ENCODE measurements around the gene OR6B1.

The OR6B1 gene

DNA sequence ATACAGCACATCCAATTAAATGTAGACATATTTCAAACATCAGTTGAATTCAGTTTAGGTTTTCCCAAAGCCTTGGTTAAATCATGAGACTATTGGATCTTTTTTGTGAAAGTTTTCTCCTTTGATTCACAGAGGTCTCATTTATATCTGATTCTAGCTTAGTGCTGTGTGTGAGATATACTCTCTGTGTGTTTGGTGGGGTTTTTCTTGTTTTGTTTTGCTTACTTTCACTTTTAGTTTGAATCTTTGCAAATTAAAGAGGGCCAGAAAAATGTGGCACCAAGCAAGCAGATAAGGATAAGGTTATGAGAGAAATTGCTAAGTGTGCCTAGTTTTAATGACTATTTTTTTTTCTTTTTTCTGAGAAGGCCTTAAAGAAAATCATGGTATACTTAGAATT lies 12.6 kb upstream of the OR6B1 start:
- Histone ChIP-seq H3K27me3 (ENCODE audit: control insufficient read depth, low read length) (no peaks in the 10 kb centered on the region), H3K4me3 (ENCODE audit: low read length) (no peak overlapping the region), H3K79me2 (ENCODE audit: control insufficient read depth, low read length) (no peaks in the 10 kb centered on the region), H3K27ac (ENCODE audit: low read depth, low read length) (no peak overlapping the region), H4K20me1 (ENCODE audit: control insufficient read depth, insufficient read depth, low read depth, low read length) (no peaks in the 10 kb centered on the region), H3K36me3 (ENCODE audit: control insufficient read depth, low read length) (no peaks in the 10 kb centered on the region), H3F3A (ENCODE audit: control insufficient read depth, insufficient read depth) (no peaks in the 10 kb centered on the region), H3K4me2 (ENCODE audit: low read length) (no peak overlapping the region), H3K4me1 (ENCODE audit: control insufficient read depth, low read length) (no peaks in the 10 kb centered on the region), H3K9me3 (ENCODE audit: control insufficient read depth, insufficient read depth, low read length) (no peaks in the 10 kb centered on the region), H3K9me2 (replicated peaks; ENCODE audit: control insufficient read depth, low read length) (no peaks in the 10 kb centered on the region)
- TF ChIP-seq EZH2phosphoT487 (IDR thresholded peaks at IDR 0.05; ENCODE audit: borderline replicate concordance, low read length), result no peak
- TF ChIP-seq, protein P1, sequence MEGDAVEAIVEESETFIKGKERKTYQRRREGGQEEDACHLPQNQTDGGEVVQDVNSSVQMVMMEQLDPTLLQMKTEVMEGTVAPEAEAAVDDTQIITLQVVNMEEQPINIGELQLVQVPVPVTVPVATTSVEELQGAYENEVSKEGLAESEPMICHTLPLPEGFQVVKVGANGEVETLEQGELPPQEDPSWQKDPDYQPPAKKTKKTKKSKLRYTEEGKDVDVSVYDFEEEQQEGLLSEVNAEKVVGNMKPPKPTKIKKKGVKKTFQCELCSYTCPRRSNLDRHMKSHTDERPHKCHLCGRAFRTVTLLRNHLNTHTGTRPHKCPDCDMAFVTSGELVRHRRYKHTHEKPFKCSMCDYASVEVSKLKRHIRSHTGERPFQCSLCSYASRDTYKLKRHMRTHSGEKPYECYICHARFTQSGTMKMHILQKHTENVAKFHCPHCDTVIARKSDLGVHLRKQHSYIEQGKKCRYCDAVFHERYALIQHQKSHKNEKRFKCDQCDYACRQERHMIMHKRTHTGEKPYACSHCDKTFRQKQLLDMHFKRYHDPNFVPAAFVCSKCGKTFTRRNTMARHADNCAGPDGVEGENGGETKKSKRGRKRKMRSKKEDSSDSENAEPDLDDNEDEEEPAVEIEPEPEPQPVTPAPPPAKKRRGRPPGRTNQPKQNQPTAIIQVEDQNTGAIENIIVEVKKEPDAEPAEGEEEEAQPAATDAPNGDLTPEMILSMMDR (IDR thresholded peaks at IDR 0.05; ENCODE audit: low read depth, low read length, poor library complexity, severe bottlenecking), result no peak

DNA sequence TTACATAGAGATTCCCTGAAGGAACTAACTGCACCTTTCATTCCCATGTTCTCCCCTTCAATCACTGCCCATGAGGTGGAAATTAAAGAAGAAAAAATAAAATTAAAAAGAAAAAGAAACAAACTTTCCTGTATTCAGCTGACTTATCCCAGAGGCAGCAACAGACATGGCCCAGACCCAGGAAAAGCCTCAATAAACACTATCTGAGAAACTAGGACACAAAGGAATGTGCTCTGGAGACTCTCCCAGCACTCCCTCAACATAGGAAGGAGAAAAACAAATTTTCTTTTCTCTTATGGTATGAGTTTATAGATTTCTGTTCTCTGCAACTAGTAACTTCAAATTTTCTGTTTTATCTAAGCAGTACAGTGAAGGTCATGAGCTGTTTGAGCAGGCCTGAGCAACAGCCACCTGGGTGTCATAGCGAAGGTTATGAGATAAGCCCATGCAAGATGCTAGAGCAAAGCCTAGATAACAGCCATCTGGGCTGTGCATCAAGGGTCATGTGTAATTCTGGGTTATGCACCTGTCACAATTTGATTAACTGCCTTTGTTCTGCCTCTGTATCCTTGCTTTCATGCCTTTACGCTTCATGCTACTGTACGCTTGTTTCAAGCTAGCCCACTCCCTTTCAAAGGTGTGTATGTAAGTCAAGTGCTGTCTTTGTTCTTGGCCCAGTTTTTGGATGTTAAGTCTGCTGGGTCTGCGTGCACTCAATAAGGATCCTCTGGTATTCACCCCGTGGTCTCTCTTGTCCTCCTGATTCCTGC lies 11.0 kb upstream of the OR6B1 start:
- Histone ChIP-seq H4K20me1 (ENCODE audit: control insufficient read depth, insufficient read depth, low read depth, low read length) (no peaks in the 10 kb centered on the region), H3K4me2 (ENCODE audit: low read length) (no peak overlapping the region), H3K27ac (ENCODE audit: low read depth, low read length) (no peak overlapping the region), H3K9me3 (ENCODE audit: control insufficient read depth, insufficient read depth, low read length) (no peaks in the 10 kb centered on the region), H3K4me1 (ENCODE audit: control insufficient read depth, low read length) (no peaks in the 10 kb centered on the region), H3K4me3 (ENCODE audit: low read length) (no peak overlapping the region), H3F3A (ENCODE audit: control insufficient read depth, insufficient read depth) (no peaks in the 10 kb centered on the region), H3K9me2 (replicated peaks; ENCODE audit: control insufficient read depth, low read length) (no peaks in the 10 kb centered on the region), H3K36me3 (ENCODE audit: control insufficient read depth, low read length) (no peaks in the 10 kb centered on the region), H3K79me2 (ENCODE audit: control insufficient read depth, low read length) (no peaks in the 10 kb centered on the region), H3K27me3 (ENCODE audit: control insufficient read depth, low read length) (no peaks in the 10 kb centered on the region)
- TF ChIP-seq, protein P1 (IDR thresholded peaks at IDR 0.05; ENCODE audit: low read depth, low read length, poor library complexity, severe bottlenecking), result no peak
- TF ChIP-seq EZH2phosphoT487 (IDR thresholded peaks at IDR 0.05; ENCODE audit: borderline replicate concordance, low read length), result no peak

DNA sequence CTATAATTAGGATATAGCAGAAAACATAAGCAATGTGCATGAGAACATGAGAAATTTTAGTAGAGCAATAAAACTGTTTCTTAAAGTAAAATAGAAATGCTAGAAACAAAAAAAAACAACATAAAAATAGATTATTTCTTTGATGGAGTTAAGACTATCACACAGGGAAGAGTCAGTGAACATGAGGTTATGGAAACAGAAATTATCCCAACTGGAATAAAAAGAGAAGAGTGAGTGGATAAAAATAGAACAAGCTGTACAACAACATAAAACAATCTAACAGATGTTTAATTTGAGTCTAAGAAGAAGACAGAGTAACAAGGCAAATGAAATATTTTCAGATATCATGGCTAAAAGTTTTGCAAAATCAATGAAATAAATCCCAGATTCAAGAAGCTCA lies 7.5 kb upstream of the OR6B1 start:
- H3K27me3 ChIP-seq (ENCODE audit: control insufficient read depth, low read length), result no peaks in the 10 kb centered on the region
- no peak overlapping the region for H3K27ac ChIP-seq (ENCODE audit: low read depth, low read length)
- H3K4me3 ChIP-seq (ENCODE audit: low read length), result no peak overlapping the region
- H4K20me1 ChIP-seq (ENCODE audit: control insufficient read depth, insufficient read depth, low read depth, low read length), result no peaks in the 10 kb centered on the region
- no peaks in the 10 kb centered on the region for H3K36me3 ChIP-seq (ENCODE audit: control insufficient read depth, low read length)
- no peaks in the 10 kb centered on the region for H3K4me1 ChIP-seq (ENCODE audit: control insufficient read depth, low read length)
- no peaks in the 10 kb centered on the region for H3K9me3 ChIP-seq (ENCODE audit: control insufficient read depth, insufficient read depth, low read length)
- H3K79me2 ChIP-seq (ENCODE audit: control insufficient read depth, low read length), result no peaks in the 10 kb centered on the region
- TF ChIP-seq, protein P1 (IDR thresholded peaks at IDR 0.05; ENCODE audit: low read depth, low read length, poor library complexity, severe bottlenecking), result no peak
- TF ChIP-seq EZH2phosphoT487 (IDR thresholded peaks at IDR 0.05; ENCODE audit: borderline replicate concordance, low read length), result no peak
- H3K4me2 ChIP-seq (ENCODE audit: low read length), result no peak overlapping the region
- no peaks in the 10 kb centered on the region for H3F3A ChIP-seq (ENCODE audit: control insufficient read depth, insufficient read depth)
- no peaks in the 10 kb centered on the region for H3K9me2 ChIP-seq (replicated peaks; ENCODE audit: control insufficient read depth, low read length)

All from DOHH2 (cell line).